ENCODE data around the gene FBXO34.

FBXO34 gene

GRCh38 chr14:55270832-55271571, at the start of gene FBXO34:
FBXO34 (plus strand) TSS chr14:55271421; CDS start chr14:55350391, 78,970 bp downstream.
- Histone ChIP-seq H3K9ac (ENCODE audit: low read length) (peak within 1 kb of the TSS; percentile 89), H3K27ac (ENCODE audit: low read depth, low read length) (peak within 1 kb of the TSS; percentile 78)

GRCh38 chr14:55221968-55222367, 49.3 kb upstream of the FBXO34 start:
- Histone ChIP-seq H3K9me3 (ENCODE audit: low read length) (no peaks in the 10 kb centered on the region), H3K36me3 (ENCODE audit: insufficient read depth, low read length) (no peaks in the 10 kb centered on the region), H3K4me3 (ENCODE audit: low read depth in 1 of 2, low read length in 2 of 2) (no peak overlapping the region), H3K4me1 (ENCODE audit: insufficient read depth, low read length) (no peaks in the 10 kb centered on the region), H3K27me3 (ENCODE audit: control insufficient read depth in 1 of 2, insufficient read depth in 2 of 2, low read length in 2 of 2) (no peaks in the 10 kb centered on the region), H3K27ac (ENCODE audit: low read depth, low read length) (no peak overlapping the region), H3K9ac (ENCODE audit: low read length) (no peak overlapping the region)

More at GRCh38 chr14:55270832-55271571, at the start of gene FBXO34:
- peak within 1 kb of the TSS; percentile 83 to 97 for H3K4me3 ChIP-seq (ENCODE audit: low read depth in 1 of 2, low read length in 2 of 2)
- no peaks in the 10 kb centered on the region for H3K36me3 ChIP-seq (ENCODE audit: insufficient read depth, low read length)
- peaks cover 26% of the 10 kb centered on the region for H3K4me1 ChIP-seq (ENCODE audit: insufficient read depth, low read length)
- H3K9me3 ChIP-seq (ENCODE audit: low read length), result no peaks in the 10 kb centered on the region
- H3K27me3 ChIP-seq (ENCODE audit: control insufficient read depth in 1 of 2, insufficient read depth in 2 of 2, low read length in 2 of 2), result no peaks in the 10 kb centered on the region

- no peak overlapping the region for H3K9ac ChIP-seq (ENCODE audit: low read length)
- H3K4me1 ChIP-seq (ENCODE audit: insufficient read depth, low read length), result no peaks in the 10 kb centered on the region
- no peak overlapping the region for H3K4me3 ChIP-seq (ENCODE audit: low read depth in 1 of 2, low read length in 2 of 2)
- no peaks in the 10 kb centered on the region for H3K36me3 ChIP-seq (ENCODE audit: insufficient read depth, low read length)
- H3K27me3 ChIP-seq (ENCODE audit: control insufficient read depth in 1 of 2, insufficient read depth in 2 of 2, low read length in 2 of 2), result no peaks in the 10 kb centered on the region
- H3K27ac ChIP-seq (ENCODE audit: low read depth, low read length), result no peak overlapping the region
- H3K9me3 ChIP-seq (ENCODE audit: low read length), result no peaks in the 10 kb centered on the region
These were observed 47.9 kb upstream of the FBXO34 start for GRCh38 chr14:55223364-55223763.

GRCh38 chr14:55228261-55228660, 43.0 kb upstream of the FBXO34 start:
- no peak overlapping the region for H3K9ac ChIP-seq (ENCODE audit: low read length)
- H3K27me3 ChIP-seq (ENCODE audit: control insufficient read depth in 1 of 2, insufficient read depth in 2 of 2, low read length in 2 of 2), result no peaks in the 10 kb centered on the region
- H3K27ac ChIP-seq (ENCODE audit: low read depth, low read length), result no peak overlapping the region
- no peaks in the 10 kb centered on the region for H3K36me3 ChIP-seq (ENCODE audit: insufficient read depth, low read length)
- H3K4me1 ChIP-seq (ENCODE audit: insufficient read depth, low read length), result no peaks in the 10 kb centered on the region
- no peak overlapping the region for H3K4me3 ChIP-seq (ENCODE audit: low read depth in 1 of 2, low read length in 2 of 2)
- H3K9me3 ChIP-seq (ENCODE audit: low read length), result no peaks in the 10 kb centered on the region

GRCh38 chr14:55233591-55233990, 37.6 kb upstream of the FBXO34 start:
- no peaks in the 10 kb centered on the region for H3K4me1 ChIP-seq (ENCODE audit: insufficient read depth, low read length)
- H3K9me3 ChIP-seq (ENCODE audit: low read length), result no peaks in the 10 kb centered on the region
- H3K27ac ChIP-seq (ENCODE audit: low read depth, low read length), result no peak overlapping the region
- no peak overlapping the region for H3K9ac ChIP-seq (ENCODE audit: low read length)
- H3K36me3 ChIP-seq (ENCODE audit: insufficient read depth, low read length), result no peaks in the 10 kb centered on the region
- H3K4me3 ChIP-seq (ENCODE audit: low read depth in 1 of 2, low read length in 2 of 2), result no peak overlapping the region
- H3K27me3 ChIP-seq (ENCODE audit: control insufficient read depth in 1 of 2, insufficient read depth in 2 of 2, low read length in 2 of 2), result no peaks in the 10 kb centered on the region

GRCh38 chr14:55238019-55238680, 33.1 kb upstream of the FBXO34 start:
- H3K9ac ChIP-seq (ENCODE audit: low read length), result no peak overlapping the region
- no peak overlapping the region for H3K4me3 ChIP-seq (ENCODE audit: low read depth in 1 of 2, low read length in 2 of 2)
- peaks cover 0 to 4% of the 10 kb centered on the region in 2 donors for H3K27me3 ChIP-seq (ENCODE audit: control insufficient read depth in 1 of 2, insufficient read depth in 2 of 2, low read length in 2 of 2)
- no peak overlapping the region for H3K27ac ChIP-seq (ENCODE audit: low read depth, low read length)
- H3K9me3 ChIP-seq (ENCODE audit: low read length), result no peaks in the 10 kb centered on the region
- H3K4me1 ChIP-seq (ENCODE audit: insufficient read depth, low read length), result no peaks in the 10 kb centered on the region
- H3K36me3 ChIP-seq (ENCODE audit: insufficient read depth, low read length), result no peaks in the 10 kb centered on the region

- Histone ChIP-seq H3K27ac (ENCODE audit: low read depth, low read length) (no peak overlapping the region), H3K27me3 (ENCODE audit: control insufficient read depth in 1 of 2, insufficient read depth in 2 of 2, low read length in 2 of 2) (peaks cover 0 to 4% of the 10 kb centered on the region in 2 donors), H3K9ac (ENCODE audit: low read length) (no peak overlapping the region), H3K9me3 (ENCODE audit: low read length) (no peaks in the 10 kb centered on the region), H3K36me3 (ENCODE audit: insufficient read depth, low read length) (no peaks in the 10 kb centered on the region), H3K4me3 (ENCODE audit: low read depth in 1 of 2, low read length in 2 of 2) (no peak overlapping the region), H3K4me1 (ENCODE audit: insufficient read depth, low read length) (no peaks in the 10 kb centered on the region)
These were observed 31.9 kb upstream of the FBXO34 start for GRCh38 chr14:55239320-55239719.

- H3K9me3 ChIP-seq (ENCODE audit: low read length), result no peaks in the 10 kb centered on the region
- H3K27me3 ChIP-seq (ENCODE audit: control insufficient read depth in 1 of 2, insufficient read depth in 2 of 2, low read length in 2 of 2), result peaks cover 0 to 4% of the 10 kb centered on the region in 2 donors
- no peak overlapping the region for H3K4me3 ChIP-seq (ENCODE audit: low read depth in 1 of 2, low read length in 2 of 2)
- no peak overlapping the region for H3K27ac ChIP-seq (ENCODE audit: low read depth, low read length)
- H3K9ac ChIP-seq (ENCODE audit: low read length), result no peak overlapping the region
- H3K36me3 ChIP-seq (ENCODE audit: insufficient read depth, low read length), result no peaks in the 10 kb centered on the region
- no peaks in the 10 kb centered on the region for H3K4me1 ChIP-seq (ENCODE audit: insufficient read depth, low read length)
These were observed 30.6 kb upstream of the FBXO34 start for GRCh38 chr14:55240526-55241178.

GRCh38 chr14:55241673-55242072, 29.5 kb upstream of the FBXO34 start:
- H3K27me3 ChIP-seq (ENCODE audit: control insufficient read depth in 1 of 2, insufficient read depth in 2 of 2, low read length in 2 of 2), result peaks cover 0 to 4% of the 10 kb centered on the region in 2 donors
- no peak overlapping the region for H3K9ac ChIP-seq (ENCODE audit: low read length)
- no peak overlapping the region for H3K4me3 ChIP-seq (ENCODE audit: low read depth in 1 of 2, low read length in 2 of 2)
- H3K4me1 ChIP-seq (ENCODE audit: insufficient read depth, low read length), result no peaks in the 10 kb centered on the region
- no peaks in the 10 kb centered on the region for H3K9me3 ChIP-seq (ENCODE audit: low read length)
- H3K36me3 ChIP-seq (ENCODE audit: insufficient read depth, low read length), result no peaks in the 10 kb centered on the region
- H3K27ac ChIP-seq (ENCODE audit: low read depth, low read length), result no peak overlapping the region

- Histone ChIP-seq H3K4me3 (ENCODE audit: low read depth in 1 of 2, low read length in 2 of 2) (no peak overlapping the region), H3K9me3 (ENCODE audit: low read length) (no peaks in the 10 kb centered on the region), H3K27ac (ENCODE audit: low read depth, low read length) (no peak overlapping the region), H3K9ac (ENCODE audit: low read length) (no peak overlapping the region), H3K4me1 (ENCODE audit: insufficient read depth, low read length) (no peaks in the 10 kb centered on the region), H3K36me3 (ENCODE audit: insufficient read depth, low read length) (no peaks in the 10 kb centered on the region), H3K27me3 (ENCODE audit: control insufficient read depth in 1 of 2, insufficient read depth in 2 of 2, low read length in 2 of 2) (peaks cover 0 to 4% of the 10 kb centered on the region in 2 donors)
These were observed 27.8 kb upstream of the FBXO34 start for GRCh38 chr14:55243386-55243785.

GRCh38 chr14:55243813-55244212, 27.4 kb upstream of the FBXO34 start:
- H3K27me3 ChIP-seq (ENCODE audit: control insufficient read depth in 1 of 2, insufficient read depth in 2 of 2, low read length in 2 of 2), result peaks cover 0 to 4% of the 10 kb centered on the region in 2 donors
- no peaks in the 10 kb centered on the region for H3K4me1 ChIP-seq (ENCODE audit: insufficient read depth, low read length)
- no peaks in the 10 kb centered on the region for H3K36me3 ChIP-seq (ENCODE audit: insufficient read depth, low read length)
- no peak overlapping the region for H3K9ac ChIP-seq (ENCODE audit: low read length)
- H3K4me3 ChIP-seq (ENCODE audit: low read depth in 1 of 2, low read length in 2 of 2), result no peak overlapping the region
- no peak overlapping the region for H3K27ac ChIP-seq (ENCODE audit: low read depth, low read length)
- no peaks in the 10 kb centered on the region for H3K9me3 ChIP-seq (ENCODE audit: low read length)

All from muscle layer of colon (tissue), 2 donors.